Activated CD4-positive, CD25-positive, alpha-beta regulatory T cell (primary cell): Measurements from ENCODE around the gene CATSPER4.
A peak's percentile ranks its signal among the peaks of the same experiment; 100 is the strongest.

Experiments
- DNase-seq, 4 experiments: peaks; one replicate each; lab custom pipeline; 2025; lab: John Stamatoyannopoulos, UW

Gene CATSPER4

DNA sequence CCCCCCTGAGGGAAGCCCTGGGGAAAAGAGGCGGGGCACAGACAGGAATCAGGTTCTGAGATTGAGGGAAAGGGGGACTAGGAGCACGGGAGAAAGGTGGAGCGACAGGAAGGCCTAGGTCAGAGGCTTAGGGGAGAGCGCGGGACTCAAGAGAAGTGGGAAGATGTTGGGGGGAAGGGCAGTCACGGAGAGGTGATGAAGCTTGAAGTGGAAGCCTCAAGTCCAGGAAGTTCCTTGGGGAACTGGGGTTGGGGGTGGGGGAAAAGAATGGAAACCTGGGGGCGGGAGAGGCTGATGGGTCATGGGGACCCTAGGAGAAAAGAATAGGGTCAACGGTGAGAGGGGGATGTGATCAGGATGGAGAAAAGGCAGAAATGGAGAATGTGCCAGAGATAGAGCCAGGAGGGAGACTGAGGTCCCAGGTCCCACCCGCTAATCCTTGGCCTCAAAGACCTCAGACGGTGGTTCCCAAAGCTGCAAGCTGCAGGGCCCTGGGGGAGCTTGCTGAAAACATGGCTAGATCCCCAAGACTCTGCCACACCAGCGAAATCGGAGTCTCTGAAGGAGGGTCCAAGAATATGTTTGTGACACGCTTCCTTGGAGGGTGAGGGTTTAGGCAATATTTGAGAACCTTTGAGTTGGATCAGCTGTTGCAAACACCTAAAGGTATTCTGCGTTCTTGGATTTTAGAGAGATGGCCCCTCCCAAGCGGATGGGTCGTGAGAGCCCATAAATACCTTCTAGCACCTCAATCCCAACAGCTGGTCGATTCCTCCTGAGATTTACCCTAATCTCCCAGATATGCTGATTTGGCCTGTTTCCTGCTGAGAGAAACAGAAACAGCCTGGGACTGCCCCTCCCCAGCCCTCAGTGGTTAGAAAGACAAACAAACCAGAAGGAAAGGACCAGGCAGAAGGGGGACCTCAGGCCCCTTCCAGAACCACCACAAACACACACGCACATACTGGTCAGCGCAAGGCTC is 25.2 kb upstream of the CATSPER4 start:
- no peak for DNase-seq

DNA sequence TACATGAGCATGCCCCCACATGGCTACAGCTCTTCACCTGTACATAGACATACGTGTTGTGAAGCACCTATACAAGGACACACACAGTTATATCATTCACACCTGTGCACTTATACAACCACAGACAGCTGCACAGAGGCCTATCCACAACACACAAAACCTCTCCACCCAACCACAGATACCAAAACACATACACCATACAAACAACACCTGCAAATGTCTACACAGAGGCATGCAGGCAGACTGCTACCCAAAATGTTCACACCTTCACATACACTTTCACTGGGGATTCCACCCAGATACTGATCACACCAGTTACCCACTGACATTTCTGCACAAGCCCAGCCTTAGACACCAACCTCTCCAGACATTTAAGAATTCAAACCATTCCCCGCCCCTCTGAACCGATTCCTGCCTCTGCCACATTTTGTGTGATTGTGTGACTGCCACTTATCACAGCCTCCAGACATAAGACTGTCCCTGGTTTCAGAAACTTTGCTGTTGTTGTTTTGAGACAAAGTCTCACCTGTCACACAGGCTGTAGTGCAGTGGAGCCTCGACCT is 23.6 kb upstream of the CATSPER4 start:
- no peak for DNase-seq

DNA sequence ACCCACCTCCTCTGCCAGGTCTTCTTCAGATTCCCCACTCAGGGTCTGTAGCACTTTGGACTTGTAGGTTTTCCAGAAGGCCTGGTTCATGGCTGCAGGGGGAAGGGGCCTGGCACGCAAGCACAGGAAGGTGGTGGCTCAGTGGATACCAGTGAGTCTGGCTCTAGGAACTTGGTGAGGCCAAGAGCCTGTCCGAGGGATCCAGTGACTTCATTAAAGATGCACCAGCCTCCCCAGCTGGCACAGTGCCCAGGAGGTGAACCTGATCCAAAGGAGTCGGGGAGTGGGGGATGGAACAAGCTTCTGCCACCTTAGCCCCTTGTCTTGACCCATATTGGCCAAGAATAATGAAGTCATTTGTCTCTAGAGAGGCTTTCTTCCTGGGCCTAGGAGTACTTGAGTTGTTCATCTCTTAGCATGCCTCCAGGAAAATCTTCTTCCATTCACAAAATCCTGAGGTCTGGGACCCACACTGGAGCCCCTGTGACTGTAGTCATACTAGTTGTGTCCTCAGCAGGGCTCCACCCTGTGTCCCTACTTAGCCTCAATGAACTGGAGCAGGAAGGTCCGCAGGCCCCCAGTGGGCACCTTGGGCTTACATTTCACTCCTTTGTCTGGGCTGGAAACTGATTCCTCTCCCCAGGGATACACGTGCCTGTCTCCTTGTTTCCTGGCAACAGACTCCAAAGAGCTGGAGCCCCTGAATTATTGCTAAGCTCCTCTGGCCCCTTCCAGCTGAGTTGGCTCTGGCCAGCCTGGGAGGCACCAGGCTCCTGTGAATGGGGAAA is 21.8 kb upstream of the CATSPER4 start, which contains the start of gene C1orf232:
Gene C1orf232, minus strand, starts transcription at position 554 of the 788 bp plus-strand sequence. Its CDS starts 464 bp downstream, at position 90.
- no peak for DNase-seq

DNA sequence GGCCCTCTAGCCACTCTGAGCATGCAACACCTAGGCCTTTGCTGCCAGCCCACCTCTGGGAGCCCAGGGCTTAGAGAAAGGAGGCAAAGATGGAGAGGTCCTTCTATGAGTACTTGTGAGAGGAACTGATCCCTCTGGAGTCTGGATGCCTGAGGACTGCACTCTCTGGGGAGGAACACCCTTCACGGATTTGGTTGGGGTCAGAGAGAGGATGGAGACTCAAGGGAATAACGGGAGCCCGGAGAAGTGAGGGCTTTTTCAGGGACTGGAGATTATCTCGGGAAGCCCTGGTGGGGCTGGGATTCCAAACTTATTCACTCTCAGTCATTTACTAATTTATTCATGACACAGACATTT is 21.2 kb upstream of the CATSPER4 start:
- DNase-seq, result no peak

DNA sequence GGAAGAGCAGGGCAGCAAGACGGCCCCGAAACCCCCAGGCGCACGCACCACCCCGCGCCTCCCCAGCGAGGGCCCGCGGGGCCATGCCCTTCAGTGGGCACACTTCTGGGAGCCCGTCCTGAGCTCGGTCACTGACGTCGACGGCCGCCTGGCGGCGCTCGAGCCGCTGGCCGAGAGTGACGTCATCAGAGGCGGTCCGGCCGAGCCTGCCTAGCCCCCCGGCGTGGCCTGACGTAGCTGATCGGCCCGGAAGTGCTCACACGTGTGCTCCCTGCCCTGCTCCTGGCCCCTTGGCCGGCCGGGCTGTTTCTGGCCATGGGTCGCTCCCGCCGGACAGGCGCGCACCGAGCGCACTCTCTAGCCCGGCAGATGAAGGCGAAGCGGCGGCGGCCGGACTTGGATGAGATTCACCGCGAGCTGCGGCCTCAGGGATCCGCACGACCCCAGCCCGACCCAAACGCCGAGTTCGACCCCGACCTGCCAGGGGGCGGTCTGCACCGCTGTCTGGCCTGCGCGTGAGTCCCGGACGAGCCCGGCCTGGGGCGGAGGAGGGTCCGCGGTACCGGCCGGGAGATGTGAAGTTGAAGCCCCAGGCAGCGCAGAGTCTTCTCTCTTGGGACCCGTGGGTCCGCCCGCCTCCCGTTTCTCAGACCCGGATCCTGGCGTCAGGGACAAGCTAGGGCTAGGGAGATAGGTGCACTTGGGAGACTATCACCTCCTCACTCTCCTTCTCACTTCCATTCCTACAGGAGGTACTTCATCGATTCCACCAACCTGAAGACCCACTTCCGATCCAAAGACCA is 20.5 kb upstream of the CATSPER4 start, which contains the start of gene ZNF593:
Gene ZNF593, plus strand, starts transcription at position 240 of the 803 bp plus-strand sequence. Its CDS starts 76 bp downstream, at position 316.
- peak; percentile 64 to 77 (median 69) for DNase-seq

- DNase-seq, result no peak
Measured at GRCh38 chr1:26170472-26170821, 20.0 kb upstream of the CATSPER4 start.

DNA sequence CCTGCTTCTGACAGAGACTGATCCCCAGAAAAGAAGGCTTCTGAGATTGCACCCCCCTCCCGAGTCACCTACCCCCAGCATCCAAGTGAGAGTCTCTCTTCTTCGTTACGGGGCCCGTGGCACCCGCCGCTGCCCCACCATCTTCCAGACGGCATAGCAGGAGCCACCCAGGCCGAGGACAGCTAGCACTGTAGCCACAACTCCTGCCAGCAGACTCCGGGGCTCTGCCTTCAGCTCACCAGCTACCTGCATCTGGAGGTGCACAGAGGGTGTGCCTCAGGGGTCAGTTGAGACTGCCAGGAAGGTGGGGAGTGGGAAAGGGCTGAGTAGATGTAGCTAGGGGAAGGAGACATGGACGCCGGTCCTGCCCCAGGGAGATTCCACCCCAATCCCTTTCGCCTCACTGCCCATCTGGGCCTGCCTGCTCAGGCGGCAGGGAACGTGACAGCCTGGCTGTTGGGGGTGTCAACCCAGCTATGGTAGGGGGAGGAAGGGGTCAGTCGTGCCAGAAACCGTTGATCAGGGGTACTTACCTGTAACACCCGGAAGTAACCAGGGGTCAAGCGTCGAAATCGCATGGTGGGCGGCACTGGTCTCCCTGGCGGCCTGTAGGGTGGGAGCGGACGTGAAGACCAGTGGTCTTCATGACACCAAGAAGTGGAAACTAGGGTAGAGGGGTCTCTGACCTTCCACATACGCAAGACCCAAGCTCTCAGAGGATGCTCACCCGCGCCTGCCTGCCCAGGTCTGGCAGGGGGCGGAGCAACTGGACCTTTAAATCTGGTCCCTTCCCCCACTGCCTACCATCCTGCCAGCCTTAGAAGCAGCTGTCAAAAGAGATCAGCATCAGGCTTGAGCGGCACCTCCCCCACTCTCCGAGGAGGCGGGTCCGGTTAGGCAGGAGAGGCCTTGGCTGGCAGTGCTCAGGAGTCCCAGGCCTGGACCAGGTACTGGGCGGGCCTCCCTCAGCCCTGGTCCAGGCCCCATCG is 19.0 kb upstream of the CATSPER4 start, which contains the start of gene ZNF593OS:
Gene ZNF593OS, minus strand, starts transcription at position 749 of the 989 bp plus-strand sequence. Its CDS starts 171 bp downstream, at position 578.
- no peak for DNase-seq

DNA sequence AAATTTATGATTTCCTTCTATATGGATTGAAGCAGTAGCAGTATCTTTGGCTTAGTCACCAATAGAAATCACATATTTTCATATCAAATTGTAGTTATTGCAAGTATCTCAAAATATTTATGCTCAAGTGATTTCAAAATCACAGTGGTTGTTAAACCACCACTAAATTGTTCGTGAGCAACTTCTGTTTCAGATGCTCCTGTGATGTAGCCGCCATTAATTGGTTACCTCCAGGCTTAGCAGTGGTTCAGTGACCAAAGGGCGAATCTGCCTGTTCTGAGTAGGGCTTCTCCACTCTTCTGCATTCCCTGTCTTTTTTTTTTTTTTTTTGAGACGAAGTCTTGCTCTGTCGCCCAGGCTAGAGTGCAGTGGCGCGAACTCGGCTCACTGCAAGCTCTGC is 15.1 kb upstream of the CATSPER4 start:
- DNase-seq, result no peak

DNA sequence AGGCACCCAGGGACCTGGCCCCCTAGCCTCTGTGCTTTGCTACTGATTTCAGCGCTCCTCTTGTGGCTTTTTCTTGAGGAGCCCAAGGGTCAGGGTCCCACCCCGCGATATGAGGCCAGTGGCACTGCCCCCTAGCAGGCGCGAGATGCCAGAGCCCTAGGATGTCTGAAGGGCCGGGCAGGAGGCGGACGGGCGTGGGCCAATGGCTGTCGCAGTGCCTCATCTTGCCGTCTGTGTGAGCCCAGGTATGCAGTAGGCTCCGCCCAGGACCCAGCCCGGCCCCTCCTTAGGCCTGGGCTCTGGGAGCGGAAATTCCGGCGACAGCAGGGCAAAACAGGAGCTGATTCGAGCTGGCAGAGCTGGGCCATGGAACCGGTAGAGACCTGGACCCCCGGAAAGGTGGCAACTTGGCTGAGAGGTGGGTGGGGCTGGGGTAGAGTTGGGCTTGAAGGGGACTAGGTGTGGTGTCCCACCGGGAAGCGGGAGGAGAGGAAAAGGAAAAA is 13.2 kb upstream of the CATSPER4 start, which contains the start of gene CNKSR1:
Gene CNKSR1, plus strand, starts transcription at position 310 of the 503 bp plus-strand sequence. Its CDS starts 57 bp downstream, at position 367.
- no peak for DNase-seq

DNA sequence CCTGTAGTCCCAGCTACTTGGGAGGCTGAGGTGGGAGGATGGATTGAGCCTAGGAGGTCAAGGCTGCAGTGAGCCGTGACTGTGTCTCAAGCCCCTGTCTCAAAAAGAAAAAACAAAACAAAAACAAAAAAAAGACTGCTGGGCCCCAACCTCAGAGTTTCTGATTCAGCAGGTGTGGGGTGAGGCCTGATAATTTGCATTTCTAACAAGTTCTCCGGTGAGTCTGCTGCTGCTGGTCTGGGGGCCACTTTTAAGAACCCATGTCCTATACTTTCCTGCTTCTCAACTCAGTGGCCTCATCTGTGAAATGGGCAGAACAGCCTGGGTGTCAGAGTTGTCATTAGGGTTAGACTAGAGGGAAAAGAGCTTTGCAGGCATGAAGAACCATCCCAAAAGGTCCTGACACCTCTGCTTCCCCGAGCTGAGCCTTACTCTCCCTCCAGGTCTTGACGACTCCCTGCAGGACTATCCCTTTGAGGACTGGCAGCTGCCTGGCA is 10.3 kb upstream of the CATSPER4 start:
- no peak for DNase-seq

DNA sequence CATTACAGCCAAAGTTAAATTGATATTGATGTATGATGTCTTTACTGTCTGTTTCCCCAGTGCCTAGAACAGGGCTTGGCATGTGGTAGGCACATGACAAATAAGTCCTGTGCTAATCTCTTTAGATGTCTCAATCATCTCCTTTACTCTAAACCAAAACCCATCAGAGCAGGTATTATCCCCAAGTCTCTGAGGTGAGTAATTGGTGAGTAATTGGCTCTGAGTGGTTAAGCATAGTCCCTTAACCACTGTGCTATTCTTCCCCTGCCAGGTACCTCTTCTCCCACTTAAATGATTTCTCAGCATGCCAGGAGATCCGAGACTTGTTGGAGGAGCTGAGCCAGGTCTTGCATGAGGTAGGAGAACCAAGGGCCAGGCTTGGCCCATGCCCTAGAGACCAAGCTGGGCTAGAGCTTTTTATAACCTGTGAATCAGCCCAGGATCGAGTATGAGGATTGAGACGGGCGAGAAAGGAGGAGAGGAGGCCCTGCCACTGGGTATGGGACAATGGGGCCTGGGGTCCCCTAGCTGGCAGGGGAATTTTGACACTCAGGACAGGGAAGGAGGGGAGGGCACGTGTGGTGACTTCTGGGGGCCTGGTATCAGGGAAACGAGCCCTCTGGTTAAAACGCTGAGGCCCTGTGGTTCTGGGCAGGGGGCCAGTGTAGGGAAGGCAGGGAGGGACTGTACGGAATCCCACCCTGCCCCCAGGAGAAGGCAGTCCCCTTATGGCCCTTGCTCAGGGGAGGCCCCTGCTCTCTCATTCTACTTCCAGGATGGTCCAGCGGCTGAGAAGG is 8.6 kb upstream of the CATSPER4 start:
- DNase-seq, result no peak

DNA sequence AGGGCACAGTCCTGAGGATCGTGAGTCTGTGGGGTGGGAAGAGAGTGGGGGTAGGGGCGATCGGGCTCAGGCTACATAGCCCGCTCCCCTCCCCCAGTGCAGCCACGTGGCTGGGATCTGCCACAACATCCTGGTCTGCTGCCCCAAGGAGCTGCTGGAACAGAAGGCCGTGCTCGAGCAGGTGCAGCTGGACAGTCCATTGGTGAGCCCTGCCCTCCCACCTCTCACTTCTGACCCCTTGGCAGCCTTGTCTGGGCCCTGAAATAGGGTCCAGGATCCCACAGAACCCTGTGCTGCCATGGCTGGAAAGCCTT is 8.1 kb upstream of the CATSPER4 start:
- no peak for DNase-seq

DNA sequence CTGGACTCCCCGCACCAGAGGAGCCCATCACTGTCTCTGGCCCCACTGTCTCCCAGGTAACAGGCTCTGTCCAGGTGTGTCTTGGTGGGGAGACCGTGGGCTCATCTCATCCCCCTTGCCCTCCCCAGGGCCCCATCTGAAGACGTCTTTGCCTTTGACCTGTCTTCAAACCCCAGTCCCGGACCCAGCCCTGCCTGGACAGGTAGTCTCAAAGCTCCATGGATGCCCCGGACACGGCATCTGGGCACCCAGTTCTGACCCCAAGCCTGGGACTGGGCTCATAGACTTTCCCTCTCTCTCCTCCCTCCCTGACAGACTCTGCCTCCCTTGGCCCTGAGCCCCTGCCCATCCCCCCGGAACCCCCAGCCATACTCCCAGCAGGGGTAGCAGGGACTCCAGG is 6.3 kb upstream of the CATSPER4 start:
- DNase-seq, result no peak

DNA sequence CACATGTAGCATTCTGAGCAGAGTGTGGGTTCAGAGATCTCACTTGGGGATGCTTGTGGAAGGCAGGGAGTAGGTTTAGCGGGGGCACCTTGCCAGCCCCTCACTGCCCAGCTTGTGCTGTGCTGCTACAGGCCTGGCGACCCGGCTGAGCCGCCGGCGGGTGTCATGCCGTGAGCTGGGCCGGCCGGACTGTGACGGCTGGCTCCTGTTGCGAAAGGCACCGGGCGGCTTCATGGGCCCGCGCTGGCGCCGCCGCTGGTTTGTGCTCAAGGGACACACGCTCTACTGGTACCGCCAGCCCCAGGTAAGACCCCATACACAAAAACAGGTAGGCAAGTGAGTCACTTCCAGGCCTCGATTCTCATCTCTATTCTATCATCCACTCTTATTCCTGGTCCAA is 5.5 kb upstream of the CATSPER4 start:
- DNase-seq, result no peak

DNA sequence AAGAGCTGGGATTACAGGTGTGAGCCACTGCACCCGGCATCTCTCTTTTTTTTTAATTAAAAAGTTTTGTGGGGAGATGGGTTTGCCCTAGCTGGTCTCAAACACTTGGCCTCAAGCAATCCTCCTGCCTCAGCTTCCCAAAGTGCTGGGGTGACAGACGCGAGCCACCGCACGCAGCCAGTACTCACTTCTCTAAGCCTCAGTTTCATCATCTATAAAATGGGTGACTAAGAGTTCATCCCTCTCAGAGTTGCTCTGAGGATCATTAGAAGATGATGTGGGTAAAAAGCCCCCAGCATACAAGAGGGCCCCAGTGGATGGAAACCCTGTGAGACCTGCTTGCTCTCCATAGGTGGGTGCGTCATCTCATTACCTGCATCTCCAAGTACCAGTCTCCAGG is 2.5 kb upstream of the CATSPER4 start:
- no peak for DNase-seq

DNA sequence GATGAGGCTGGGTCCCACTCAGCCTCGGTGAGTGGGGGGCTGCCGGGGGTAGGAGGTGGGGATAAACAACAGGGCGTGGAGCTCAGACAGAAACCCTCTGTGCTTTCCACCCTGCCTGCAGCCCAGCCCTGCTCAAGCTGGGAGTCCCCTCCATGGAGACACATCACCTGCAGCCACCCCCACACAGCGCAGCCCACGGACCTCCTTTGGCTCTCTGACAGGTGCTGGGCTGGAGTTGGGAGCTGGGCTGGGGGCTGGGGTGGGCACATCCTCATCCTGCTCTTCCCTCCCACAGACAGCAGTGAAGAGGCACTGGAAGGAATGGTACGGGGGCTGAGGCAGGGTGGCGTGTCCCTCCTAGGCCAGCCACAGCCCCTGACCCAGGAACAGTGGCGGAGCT is 1.9 kb upstream of the CATSPER4 start:
- no peak for DNase-seq

DNA sequence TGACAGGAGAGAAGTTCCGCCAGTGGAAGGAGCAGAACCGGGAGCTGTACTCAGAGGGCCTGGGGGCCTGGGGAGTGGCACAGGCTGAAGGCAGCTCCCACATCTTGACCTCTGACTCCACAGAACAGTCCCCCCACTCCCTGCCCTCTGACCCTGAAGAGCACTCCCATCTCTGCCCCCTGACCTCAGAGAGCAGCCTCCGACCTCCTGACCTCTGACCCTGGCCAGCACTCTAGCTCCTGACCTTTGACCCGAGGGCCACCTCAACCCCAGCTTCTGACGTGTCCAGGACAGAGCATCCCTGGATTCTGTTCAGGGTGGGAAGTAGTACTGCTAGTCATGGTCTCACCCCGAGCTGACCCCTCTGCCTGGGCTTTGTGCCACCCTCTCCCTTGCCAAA is 1.1 kb upstream of the CATSPER4 start:
- DNase-seq, result no peak

DNA sequence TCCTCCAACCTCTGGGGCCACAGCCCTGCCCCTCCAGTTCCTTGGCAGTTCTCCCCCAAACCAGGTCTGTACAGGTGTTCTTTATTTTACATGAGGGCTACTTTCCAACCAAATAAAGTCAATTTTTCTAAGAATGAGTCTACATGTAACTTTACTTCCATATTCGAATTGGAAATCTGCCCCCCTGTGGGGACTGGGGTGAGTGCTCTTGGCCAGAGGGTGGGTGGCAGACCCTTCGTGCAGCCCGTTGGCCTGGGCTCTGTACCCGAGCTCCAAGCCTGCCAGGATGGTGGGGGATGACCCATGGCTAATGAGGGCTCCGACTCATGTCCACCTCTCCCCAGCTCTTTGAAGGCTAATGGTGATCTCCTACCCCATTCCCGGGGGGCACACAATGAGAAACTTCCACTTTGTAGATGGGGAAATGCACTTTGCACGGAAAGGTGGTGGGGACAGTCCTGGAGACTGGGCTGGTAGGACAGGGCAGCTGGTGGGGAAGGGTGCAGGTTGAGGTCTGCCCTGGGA is 589 bp upstream of the CATSPER4 start:
- DNase-seq, result no peak

- no peak for DNase-seq
Measured at GRCh38 chr1:26191739-26192138, 1.3 kb downstream of the CATSPER4 start.
